Psoas muscle (tissue), 8 donors: ENCODE measurements around the gene DISP2. TPM values are rescaled to one million over a fixed set of nuclear protein-coding genes. Genes with fewer than 3 reads are reported as not detected.
A peak's percentile ranks its signal among the peaks of the same experiment; 100 is the strongest.

Experiments
- ATAC-seq, 4 donors: fragments of 200-7000 bp; cut with Tn5 transposase; one replicate each; pipeline ENCODE4 v1.9.1; 2020; ENCODE audit warnings: moderate library complexity in 3 of 4, mild to moderate bottlenecking in 2 of 4
- DNase-seq, 2 donors: peaks; one replicate each; pipeline ENCODE4 v3.0.0-alpha.2; 2020
- H3K27ac ChIP-seq: fragments of 200-600 bp; one replicate; pipeline ENCODE4 v1.8.0; 2022
- H3K27me3 ChIP-seq, 3 donors: fragments of 200-600 bp in 1 of 3; one replicate each; pipeline versions ENCODE4 v1.6.1 to v1.8.0; 2013 to 2022; ENCODE audit warnings: low read length in 2 of 3, mild to moderate bottlenecking in 2 of 3, moderate library complexity in 1 of 3; ENCODE audit not compliant: insufficient read depth in 3 of 3
- H3K36me3 ChIP-seq, 2 donors: fragments of 200-600 bp in 1 of 2; one replicate each; pipeline versions ENCODE4 v1.6.1 to v1.8.0; 2013 to 2022; ENCODE audit warnings: low read depth in 1 of 2, mild to moderate bottlenecking in 1 of 2, moderate library complexity in 1 of 2; ENCODE audit not compliant: insufficient read depth in 1 of 2
- H3K4me1 ChIP-seq: fragments of 200-600 bp; one replicate; pipeline ENCODE4 v1.8.0; 2022
- H3K4me3 ChIP-seq: fragments of 200-600 bp; one replicate; pipeline ENCODE4 v1.8.0; 2022; ENCODE audit warnings: mild to moderate bottlenecking
- H3K9me3 ChIP-seq: fragments of 200-600 bp; one replicate; pipeline ENCODE4 v1.8.0; 2022
- WGBS, 3 donors: extraction: QIAGEN DNeasy Blood & Tissue Kit; methylation state at CpG; one replicate each; pipeline versions ENCODE4 v1.1.6 to v1.1.7; 2013; 5-methylcytosine and 5-hydroxymethylcytosine counted together
- intact Hi-C, 2 donors: fragments of 100-400 bp; cut with DNase I; formaldehyde crosslinking; loops; one replicate each; pipeline versions ENCODE4 v1.11.0 to v1.14.2; 2022
- polyA plus RNA-seq, 3 donors: library from polyadenylated mRNA; stranded (reverse); fragments of 200-250 nt; gene quantifications; one replicate each; pipeline ENCODE4 v1.2.3, GENCODE V29; 2013
- total RNA-seq, 4 donors: library from RNA; stranded (reverse); fragmentation: NEBNext Ultra II Directional in 2 of 4; extraction: Animal tissue kit (Norgen Biotek cat#: 25700) in 2 of 4; gene quantifications; one replicate each; pipeline versions ENCODE4 v1.2.1 to v1.2.4, GENCODE V29; 2021 to 2023
- TF ChIP-seq, protein P1 (sequence below): fragments of 200-600 bp; IDR thresholded peaks from one replicate; pipeline ENCODE4 v1.8.0; 2022; ENCODE audit warnings: antibody characterized with exemption
- donor health status: healthy with polysubstance abuse.
- donor health status: DM: no; HTN: no; CAD: no; lungs with moderate emphysema.
- donor health status: Bipolar disorder and iron deficiency.
- donor health status: healthy.
- donor health status: DM: yes; HTN: yes; CAD: no.
- donor health status: DM: no; HTN: no; CAD: no.
- donor health status: DM: no; HTN: no; CAD: no.
- donor health status: DM: yes; HTN: yes; CAD: no.

The DISP2 gene
- total and polyA plus RNA-seq, 7 donors, result 0.05 to 2.4 (median 0.62) TPM

DNA sequence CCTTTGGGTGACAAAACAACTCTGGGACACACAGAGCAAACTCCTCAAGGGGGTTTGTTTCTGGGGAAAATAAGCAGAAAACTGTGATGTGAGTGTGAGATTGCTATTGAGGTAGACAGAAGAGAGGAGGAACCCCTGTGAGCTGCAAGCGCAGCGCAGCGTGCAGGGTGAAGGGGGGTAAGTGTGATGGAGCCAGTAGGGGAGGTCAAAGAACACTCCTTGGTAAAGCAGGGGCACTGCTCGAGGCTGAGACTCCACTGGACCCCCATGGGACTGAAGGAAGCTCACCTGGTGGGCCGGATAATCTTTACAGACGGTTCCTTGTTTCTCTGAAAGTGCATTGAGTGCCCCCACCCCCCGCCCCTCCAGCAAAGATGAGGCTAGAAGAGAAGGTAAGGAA lies 27.0 kb upstream of the DISP2 start:
- intact Hi-C loops, result no loop called here
- peaks cover 0 to 32% of the 10 kb centered on the region in 2 donors for H3K36me3 ChIP-seq
- no peaks in the 10 kb centered on the region for H3K27me3 ChIP-seq
- TF ChIP-seq, protein P1, sequence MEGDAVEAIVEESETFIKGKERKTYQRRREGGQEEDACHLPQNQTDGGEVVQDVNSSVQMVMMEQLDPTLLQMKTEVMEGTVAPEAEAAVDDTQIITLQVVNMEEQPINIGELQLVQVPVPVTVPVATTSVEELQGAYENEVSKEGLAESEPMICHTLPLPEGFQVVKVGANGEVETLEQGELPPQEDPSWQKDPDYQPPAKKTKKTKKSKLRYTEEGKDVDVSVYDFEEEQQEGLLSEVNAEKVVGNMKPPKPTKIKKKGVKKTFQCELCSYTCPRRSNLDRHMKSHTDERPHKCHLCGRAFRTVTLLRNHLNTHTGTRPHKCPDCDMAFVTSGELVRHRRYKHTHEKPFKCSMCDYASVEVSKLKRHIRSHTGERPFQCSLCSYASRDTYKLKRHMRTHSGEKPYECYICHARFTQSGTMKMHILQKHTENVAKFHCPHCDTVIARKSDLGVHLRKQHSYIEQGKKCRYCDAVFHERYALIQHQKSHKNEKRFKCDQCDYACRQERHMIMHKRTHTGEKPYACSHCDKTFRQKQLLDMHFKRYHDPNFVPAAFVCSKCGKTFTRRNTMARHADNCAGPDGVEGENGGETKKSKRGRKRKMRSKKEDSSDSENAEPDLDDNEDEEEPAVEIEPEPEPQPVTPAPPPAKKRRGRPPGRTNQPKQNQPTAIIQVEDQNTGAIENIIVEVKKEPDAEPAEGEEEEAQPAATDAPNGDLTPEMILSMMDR, result no peak
- WGBS, 3 donors, result 68 to 92% (median 80%) methylated on average over 7 of the region's 7 CpGs
- no peak overlapping the region for H3K27ac ChIP-seq
- no peaks in the 10 kb centered on the region for H3K9me3 ChIP-seq
- DNase-seq (no peak), ATAC-seq (peak in 2 of 4 donors; percentile 16 to 21)
- no peak overlapping the region for H3K4me3 ChIP-seq
- H3K4me1 ChIP-seq, result peaks cover 72% of the 10 kb centered on the region

DNA sequence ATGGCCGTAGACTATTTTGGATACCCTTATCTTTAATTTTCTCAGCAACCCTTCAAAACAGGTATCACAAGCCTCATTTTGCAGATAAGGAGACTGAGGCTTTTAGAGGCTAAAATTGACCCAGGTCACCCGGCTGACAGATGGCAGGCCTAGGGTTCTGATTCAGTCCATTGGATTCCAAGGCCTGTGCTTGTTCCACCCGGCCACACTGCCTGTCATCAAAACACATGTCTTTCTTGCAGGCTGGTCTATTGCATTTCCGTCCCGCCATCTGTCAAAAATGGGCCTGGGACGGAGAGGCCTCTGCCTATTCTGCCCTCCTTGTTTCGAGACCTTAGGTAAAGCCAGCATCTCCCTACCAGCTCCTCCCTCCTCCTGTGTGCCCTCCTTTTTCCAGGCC lies 26.4 kb upstream of the DISP2 start:
- Histone ChIP-seq H3K4me1 (peaks cover 70% of the 10 kb centered on the region), H3K9me3 (no peaks in the 10 kb centered on the region), H3K27ac (peak overlapping the region; percentile 27), H3K36me3 (peaks cover 0 to 36% of the 10 kb centered on the region in 2 donors), H3K27me3 (no peaks in the 10 kb centered on the region), H3K4me3 (no peak overlapping the region)
- ATAC-seq, result peak in 3 of 4 donors; percentile 36 to 54 (median 51)
- TF ChIP-seq, protein P1, result no peak
- intact Hi-C loops, result no loop called here
- no peak for DNase-seq
- WGBS, 3 donors, result 71 to 87% (median 79%) methylated on average over 7 of the region's 7 CpGs

DNA sequence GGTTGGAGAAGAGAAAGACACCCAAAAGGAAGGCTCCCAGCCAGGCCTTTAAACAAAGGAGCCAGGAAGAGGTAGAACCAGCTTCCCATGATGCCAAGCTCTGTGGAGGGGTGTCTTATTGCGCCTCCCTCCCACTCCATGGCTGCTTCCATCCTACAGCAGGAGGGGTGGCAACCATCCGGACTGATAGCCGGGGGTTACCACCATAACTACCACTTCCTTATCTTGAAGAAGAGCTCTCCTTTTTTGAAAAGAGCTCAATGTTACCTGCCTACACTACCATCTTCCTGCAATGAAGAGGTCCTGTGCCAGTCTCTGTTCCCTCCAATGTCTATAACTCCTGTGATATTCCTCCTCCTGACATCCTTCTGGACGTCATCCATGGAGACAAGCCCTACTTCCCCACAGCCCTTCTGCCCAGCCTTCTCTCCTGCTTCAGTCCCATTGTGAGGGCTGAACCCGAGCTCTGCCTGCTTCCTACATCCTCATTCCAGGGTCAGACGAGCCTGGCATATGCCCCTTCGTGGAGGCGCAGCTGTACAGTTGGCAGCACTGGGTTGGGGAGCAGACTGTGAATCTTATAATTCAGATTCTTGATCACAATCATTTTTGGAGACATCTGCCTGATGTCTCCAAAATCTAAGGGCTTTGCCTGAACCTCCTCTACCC lies 25.8 kb upstream of the DISP2 start:
- WGBS, 3 donors, result 44 to 70% (median 49%) methylated on average over 8 of the region's 8 CpGs
- Histone ChIP-seq H3K4me3 (no peak overlapping the region), H3K27ac (peak overlapping the region; percentile 27), H3K27me3 (no peaks in the 10 kb centered on the region), H3K9me3 (no peaks in the 10 kb centered on the region), H3K4me1 (peaks cover 71% of the 10 kb centered on the region), H3K36me3 (peaks cover 0 to 36% of the 10 kb centered on the region in 2 donors)
- DNase-seq (no peak), ATAC-seq (peak in 2 of 4 donors; percentile 13)
- TF ChIP-seq, protein P1, result no peak
- intact Hi-C loops, result no loop called here

DNA sequence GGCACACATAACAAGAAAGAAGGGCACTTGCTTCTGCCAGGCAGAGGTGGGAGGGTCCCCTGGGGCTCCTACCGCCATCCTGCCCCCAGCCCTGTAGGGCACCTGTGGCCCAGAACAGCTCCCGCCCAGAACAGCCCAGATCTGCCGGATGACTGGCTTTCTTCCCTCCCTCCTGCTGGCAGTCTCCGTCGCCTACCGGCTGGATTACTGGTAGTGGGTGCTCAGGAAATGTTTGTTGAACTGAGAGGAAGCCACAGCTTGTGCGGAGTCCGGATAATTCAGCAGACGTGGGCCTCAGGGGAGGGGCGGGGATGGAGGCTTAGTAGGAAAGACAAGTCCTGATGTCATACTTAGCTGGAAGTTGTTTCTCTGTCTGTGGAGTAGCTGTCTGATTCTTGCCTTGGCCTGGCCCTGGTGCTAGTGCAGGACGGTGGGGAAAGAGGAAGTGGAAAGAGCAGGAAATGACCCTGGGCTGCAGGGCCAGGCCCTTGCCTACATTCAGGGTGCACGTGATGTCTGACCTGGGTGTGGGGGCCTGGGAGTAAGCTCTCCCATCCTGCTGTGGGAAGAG lies 24.0 kb upstream of the DISP2 start:
- intact Hi-C loops, result no loop called here
- no peaks in the 10 kb centered on the region for H3K9me3 ChIP-seq
- H3K4me3 ChIP-seq, result peak overlapping the region; percentile 22
- 28 to 32% (median 30%) methylated on average over 11 to 12 of the region's 12 CpGs for WGBS, 3 donors
- DNase-seq (peak; percentile 63 to 82), ATAC-seq (no peak)
- peaks cover 77% of the 10 kb centered on the region for H3K4me1 ChIP-seq
- TF ChIP-seq, protein P1, result no peak
- H3K36me3 ChIP-seq, result peaks cover 0 to 29% of the 10 kb centered on the region in 2 donors
- peak overlapping the region; percentile 73 for H3K27ac ChIP-seq
- H3K27me3 ChIP-seq, result no peaks in the 10 kb centered on the region
